ENCODE data around the gene TNKS2. TPM values are rescaled to one million over a fixed set of nuclear protein-coding genes. Genes with fewer than 3 reads are reported as not detected.

The TNKS2 gene
- polyA plus RNA-seq, 6 donors from 2014 or later = 17.9 to 32.2 (median 26.5) TPM

DNA sequence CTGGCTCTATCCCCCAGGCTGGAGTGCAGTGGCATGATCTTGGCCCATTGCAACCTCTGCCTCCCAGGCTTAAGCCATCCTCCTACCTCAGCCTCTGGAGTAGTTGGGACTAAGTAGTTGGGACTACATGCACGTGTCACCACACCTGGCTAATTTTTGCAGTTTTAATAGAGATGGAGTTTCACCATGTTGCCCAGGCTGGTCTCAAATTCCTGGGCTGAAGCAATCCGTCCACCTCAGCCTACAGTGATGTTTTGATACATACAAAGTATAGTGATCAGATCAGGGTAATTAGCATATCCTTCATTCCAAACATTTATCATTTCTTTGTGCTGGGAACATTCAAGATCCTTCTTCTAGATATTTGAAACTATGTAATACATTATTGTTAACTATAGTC lies 22.5 kb upstream of the TNKS2 start:
- H3K9me3 Mint-ChIP-seq = peaks cover 0 to 2% (median 0%) of the 10 kb centered on the region in 7 donors
- ATAC-seq (ENCODE audit: low read depth in 2 of 2) (no peak), DNase-seq (no peak)
- H3K27me3 Mint-ChIP-seq = peaks cover 0 to 9% (median 0%) of the 10 kb centered on the region in 3 donors
- H3K4me3 Mint-ChIP-seq = no peak overlapping the region
- no peaks in the 10 kb centered on the region for H3K4me1 Mint-ChIP-seq
- H3K27ac Mint-ChIP-seq = no peak overlapping the region
- no peaks in the 10 kb centered on the region for H3K36me3 Mint-ChIP-seq

- Mint-ChIP-seq H3K4me3 (no peak overlapping the region), H3K4me1 (no peaks in the 10 kb centered on the region), H3K27me3 (peaks cover 0 to 9% (median 0%) of the 10 kb centered on the region in 3 donors), H3K9me3 (peaks cover 0 to 2% (median 0%) of the 10 kb centered on the region in 7 donors), H3K36me3 (no peaks in the 10 kb centered on the region), H3K27ac (no peak overlapping the region)
- DNase-seq (no peak), ATAC-seq (ENCODE audit: low read depth in 2 of 2) (no peak)
Observed at GRCh38 chr10:91776266-91776665, 22.0 kb upstream of the TNKS2 start.

DNA sequence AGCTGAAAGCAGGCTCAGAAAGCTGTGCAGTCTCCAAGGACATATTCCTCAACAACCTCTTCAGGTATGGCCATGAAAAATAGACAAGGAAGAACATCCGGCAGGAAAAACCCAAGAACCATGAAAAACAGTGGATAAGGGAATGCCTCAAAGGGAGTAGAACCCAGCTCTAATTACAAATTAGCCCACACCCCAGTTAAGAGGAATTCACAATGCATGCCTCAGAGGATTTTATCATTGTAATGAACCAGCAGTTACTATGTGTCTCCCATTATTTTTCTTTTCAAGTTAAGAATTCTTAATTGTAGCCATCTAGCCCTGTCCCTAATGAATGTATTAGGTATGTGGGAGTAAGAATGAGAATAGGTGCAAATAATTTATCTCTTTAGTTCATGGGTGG lies 19.7 kb upstream of the TNKS2 start:
- no peaks in the 10 kb centered on the region for H3K36me3 Mint-ChIP-seq
- no peaks in the 10 kb centered on the region for H3K27me3 Mint-ChIP-seq
- DNase-seq (no peak), ATAC-seq (ENCODE audit: low read depth in 2 of 2) (no peak)
- no peak overlapping the region for H3K27ac Mint-ChIP-seq
- H3K4me1 Mint-ChIP-seq = no peaks in the 10 kb centered on the region
- peaks cover 0 to 2% (median 0%) of the 10 kb centered on the region in 7 donors for H3K9me3 Mint-ChIP-seq
- H3K4me3 Mint-ChIP-seq = no peak overlapping the region

GRCh38 chr10:91779011-91779605 lies 19.1 kb upstream of the TNKS2 start:
- no peak overlapping the region for H3K4me3 Mint-ChIP-seq
- DNase-seq = no peak
- H3K36me3 Mint-ChIP-seq = no peaks in the 10 kb centered on the region
- no peaks in the 10 kb centered on the region for H3K27me3 Mint-ChIP-seq
- H3K9me3 Mint-ChIP-seq = peaks cover 0 to 2% (median 0%) of the 10 kb centered on the region in 7 donors
- no peaks in the 10 kb centered on the region for H3K4me1 Mint-ChIP-seq
- ATAC-seq (ENCODE audit: low read depth in 2 of 2) = no peak
- H3K27ac Mint-ChIP-seq = peak overlapping the region in 2 of 6 donors; percentile 1 to 17

DNA sequence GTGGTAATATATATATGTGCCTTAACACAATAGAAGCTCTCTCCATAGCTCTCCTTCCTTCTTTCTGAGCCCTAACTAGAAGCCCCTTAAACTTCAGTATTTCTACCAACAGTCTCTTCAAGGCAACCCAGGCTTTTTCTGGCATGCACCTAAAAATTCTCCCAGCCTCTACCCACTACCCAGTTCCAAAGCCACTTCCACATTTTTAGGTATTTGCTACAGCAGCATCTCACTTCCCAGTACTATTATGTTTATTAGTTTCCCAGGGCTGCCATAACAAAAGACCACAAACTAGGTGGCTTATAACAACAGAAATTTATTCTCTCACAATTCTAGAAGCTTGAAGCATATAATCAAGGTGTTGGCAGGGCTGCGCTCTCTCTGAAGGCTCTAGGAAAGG lies 15.7 kb upstream of the TNKS2 start:
- Mint-ChIP-seq H3K4me3 (no peak overlapping the region), H3K27ac (no peak overlapping the region), H3K27me3 (no peaks in the 10 kb centered on the region), H3K9me3 (no peaks in the 10 kb centered on the region), H3K36me3 (no peaks in the 10 kb centered on the region), H3K4me1 (no peaks in the 10 kb centered on the region)
- ATAC-seq (ENCODE audit: low read depth in 2 of 2) (no peak), DNase-seq (no peak)

DNA sequence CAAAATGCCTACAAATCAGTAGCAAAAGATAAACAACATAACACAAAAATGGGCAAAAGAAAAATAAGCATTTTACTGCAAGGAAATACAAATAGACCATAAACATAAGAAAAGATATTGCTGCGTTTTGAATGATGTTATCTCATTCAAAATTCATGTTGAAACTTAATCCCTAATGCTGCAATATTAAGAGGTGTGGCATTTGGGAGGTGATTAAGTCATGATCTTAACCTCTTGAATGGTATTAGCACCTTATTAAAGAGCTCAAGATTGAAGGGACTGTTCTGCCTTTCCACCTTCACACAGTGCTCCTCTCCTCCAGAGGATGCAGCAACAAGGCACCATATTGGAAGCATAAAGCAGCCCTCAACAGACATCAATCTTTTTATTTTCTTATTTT lies 12.4 kb upstream of the TNKS2 start:
- DNase-seq (no peak), ATAC-seq (ENCODE audit: low read depth in 2 of 2) (no peak)
- no peaks in the 10 kb centered on the region for H3K36me3 Mint-ChIP-seq
- H3K27me3 Mint-ChIP-seq = no peaks in the 10 kb centered on the region
- no peak overlapping the region for H3K4me3 Mint-ChIP-seq
- H3K27ac Mint-ChIP-seq = no peak overlapping the region
- no peaks in the 10 kb centered on the region for H3K9me3 Mint-ChIP-seq
- no peaks in the 10 kb centered on the region for H3K4me1 Mint-ChIP-seq

DNA sequence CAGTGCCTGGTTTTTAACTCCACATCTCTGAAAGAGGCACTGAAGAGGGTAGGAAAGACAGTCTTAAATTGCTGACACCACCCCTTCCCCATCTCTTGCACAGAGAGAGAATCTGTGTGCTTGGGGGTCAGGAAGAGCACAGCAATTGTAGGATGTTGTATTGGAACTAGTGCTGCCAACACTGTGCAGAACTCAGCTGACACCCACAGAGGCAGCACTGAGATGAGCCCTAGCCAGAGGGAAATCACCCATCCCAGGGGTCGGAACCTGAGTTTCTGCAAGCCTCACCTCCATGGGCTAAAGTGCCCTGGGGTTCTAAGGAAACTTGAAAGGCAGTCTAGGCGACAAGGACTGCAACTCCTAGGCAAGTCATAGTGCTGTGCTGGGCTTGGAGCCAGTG lies 11.0 kb upstream of the TNKS2 start:
- Mint-ChIP-seq H3K9me3 (no peaks in the 10 kb centered on the region), H3K27ac (peak overlapping the region in 1 of 6 donors; percentile 35), H3K4me3 (no peak overlapping the region), H3K4me1 (no peaks in the 10 kb centered on the region), H3K36me3 (no peaks in the 10 kb centered on the region), H3K27me3 (no peaks in the 10 kb centered on the region)
- no peak for ATAC-seq (ENCODE audit: low read depth in 2 of 2)
- no peak for DNase-seq

GRCh38 chr10:91787810-91788209 lies 10.4 kb upstream of the TNKS2 start:
- Mint-ChIP-seq H3K36me3 (no peaks in the 10 kb centered on the region), H3K27ac (no peak overlapping the region), H3K9me3 (no peaks in the 10 kb centered on the region), H3K4me1 (no peaks in the 10 kb centered on the region), H3K27me3 (no peaks in the 10 kb centered on the region), H3K4me3 (no peak overlapping the region)
- ATAC-seq (ENCODE audit: low read depth in 2 of 2) (no peak), DNase-seq (no peak)

DNA sequence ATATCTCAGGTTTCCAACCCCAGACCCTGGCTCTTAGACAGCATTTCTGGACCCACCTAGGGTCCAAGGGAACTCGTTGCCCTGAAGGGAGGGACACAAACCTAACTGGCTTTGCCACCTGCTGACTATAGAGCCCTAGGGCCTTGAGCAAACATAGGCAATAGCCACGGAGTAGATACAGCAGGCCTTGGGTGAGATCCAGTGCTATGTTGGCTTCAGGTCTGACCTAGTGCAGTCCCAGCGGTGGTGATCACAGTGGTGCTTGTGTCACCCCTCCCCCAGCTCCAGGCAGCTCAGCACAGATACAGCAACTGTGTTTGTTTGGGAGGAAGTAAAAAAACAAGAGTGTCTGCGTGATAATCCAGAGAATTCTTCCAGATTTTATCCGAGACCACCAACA lies 9.7 kb upstream of the TNKS2 start:
- DNase-seq (no peak), ATAC-seq (ENCODE audit: low read depth in 2 of 2) (no peak)
- Mint-ChIP-seq H3K4me1 (no peaks in the 10 kb centered on the region), H3K27ac (no peak overlapping the region), H3K27me3 (no peaks in the 10 kb centered on the region), H3K4me3 (no peak overlapping the region), H3K36me3 (no peaks in the 10 kb centered on the region), H3K9me3 (no peaks in the 10 kb centered on the region)

GRCh38 chr10:91796331-91797047 lies 1.7 kb upstream of the TNKS2 start:
- peak overlapping the region; percentile 89 to 98 (median 94) for H3K4me3 Mint-ChIP-seq
- H3K36me3 Mint-ChIP-seq = no peaks in the 10 kb centered on the region
- H3K4me1 Mint-ChIP-seq = peaks cover 42 to 51% (median 47%) of the 10 kb centered on the region in 3 donors
- H3K9me3 Mint-ChIP-seq = no peaks in the 10 kb centered on the region
- H3K27me3 Mint-ChIP-seq = no peaks in the 10 kb centered on the region
- DNase-seq = peak; percentile 55
- peak overlapping the region; percentile 95 to 98 (median 97) for H3K27ac Mint-ChIP-seq
- peak; percentile 17 to 22 for ATAC-seq (ENCODE audit: low read depth in 2 of 2)

DNA sequence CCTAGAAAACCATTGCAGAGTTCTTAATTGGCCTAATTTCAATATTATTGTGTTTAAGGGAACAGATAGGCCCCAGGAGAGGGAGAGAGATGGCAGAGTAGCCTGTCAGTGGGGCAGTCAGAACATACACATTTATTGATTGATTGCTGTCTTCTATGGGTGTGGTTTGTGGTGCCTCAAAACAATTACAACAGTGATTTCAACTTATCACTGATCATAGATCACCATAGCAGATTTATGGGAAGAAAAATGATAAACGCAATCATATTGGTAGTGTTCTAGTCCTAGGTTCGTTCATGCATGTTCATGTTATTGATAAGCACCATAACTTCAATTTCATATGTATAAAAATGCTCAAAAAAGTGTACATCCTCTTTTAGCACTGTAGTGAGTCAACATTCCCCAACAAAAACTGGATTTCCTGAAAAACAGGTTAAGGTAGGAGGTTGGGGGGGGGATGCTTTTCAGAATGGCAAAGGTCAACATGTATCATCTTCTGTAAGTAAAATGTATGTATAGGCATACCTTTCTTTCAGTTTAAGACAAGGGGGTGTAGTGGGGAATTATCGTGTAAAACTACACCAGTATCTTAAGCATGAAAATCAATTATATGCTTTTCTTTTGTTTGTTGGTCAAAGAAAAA lies 1.1 kb upstream of the TNKS2 start:
- peak overlapping the region; percentile 89 to 98 (median 94) for H3K4me3 Mint-ChIP-seq
- peak overlapping the region; percentile 95 to 98 (median 97) for H3K27ac Mint-ChIP-seq
- no peaks in the 10 kb centered on the region for H3K27me3 Mint-ChIP-seq
- peaks cover 48 to 58% (median 54%) of the 10 kb centered on the region in 3 donors for H3K4me1 Mint-ChIP-seq
- no peak for DNase-seq
- H3K36me3 Mint-ChIP-seq = no peaks in the 10 kb centered on the region
- ATAC-seq (ENCODE audit: low read depth in 2 of 2) = no peak
- H3K9me3 Mint-ChIP-seq = no peaks in the 10 kb centered on the region

- ATAC-seq (ENCODE audit: low read depth in 2 of 2) (peak; percentile 69 to 71), DNase-seq (peak; percentile 77)
- Mint-ChIP-seq H3K27ac (peak overlapping the region; percentile 95 to 100 (median 98)), H3K4me1 (peaks cover 50 to 66% (median 62%) of the 10 kb centered on the region in 3 donors), H3K9me3 (no peaks in the 10 kb centered on the region), H3K27me3 (no peaks in the 10 kb centered on the region), H3K4me3 (peak overlapping the region; percentile 89 to 98 (median 96)), H3K36me3 (no peaks in the 10 kb centered on the region)
Observed at GRCh38 chr10:91798649-91799611, 704 bp downstream of the TNKS2 start.

DNA sequence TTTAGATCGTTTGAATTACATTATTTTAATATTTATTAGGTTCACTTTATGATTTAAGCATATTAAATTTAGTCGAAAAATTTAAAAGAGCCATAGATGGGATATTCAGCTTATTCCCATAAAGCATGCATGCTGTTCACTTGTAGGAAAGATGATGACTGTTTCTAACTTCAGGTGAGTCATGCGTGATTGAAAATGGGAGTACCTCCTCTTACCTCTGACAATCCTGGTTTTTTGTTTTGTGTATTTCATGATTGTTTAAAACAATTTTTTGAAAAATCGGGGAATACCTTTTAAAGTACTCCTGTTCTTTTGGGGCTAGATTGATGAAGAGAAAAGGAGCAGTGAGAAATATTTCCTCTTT lies 1.4 kb downstream of the TNKS2 start:
- Mint-ChIP-seq H3K27me3 (no peaks in the 10 kb centered on the region), H3K4me3 (peak overlapping the region; percentile 51 to 98 (median 96)), H3K27ac (peak overlapping the region; percentile 63 to 98 (median 96)), H3K9me3 (no peaks in the 10 kb centered on the region), H3K36me3 (no peaks in the 10 kb centered on the region), H3K4me1 (peaks cover 52 to 72% (median 68%) of the 10 kb centered on the region in 3 donors)
- ATAC-seq (ENCODE audit: low read depth in 2 of 2) (no peak), DNase-seq (no peak)

All from naive B cell (primary cell).